CD4-positive, CD25-positive, alpha-beta regulatory T cell (primary cell): ENCODE results near the gene PRR19. TPM values are rescaled to one million over a fixed set of nuclear protein-coding genes. Genes with fewer than 3 reads are reported as not detected.

ENCODE experiments used
- ATAC-seq, 2 donors: fragments of 150-1000 bp; cut with Tn5 transposase; one replicate each; pipeline ENCODE4 v1.10.0; 2021; ENCODE audit warnings: low read depth in 2 of 2, moderate number of reproducible peaks in 2 of 2, moderate library complexity in 1 of 2
- DNase-seq, 3 donors: peaks; one replicate each; pipeline versions ENCODE4 v3.0.0 to v3.0.0-alpha.2; 2012 to 2022; ENCODE audit warnings: mixed read lengths in 1 of 3
- H3K27ac ChIP-seq: one replicate; pipeline ENCODE4 v1.7.0; 2013; ENCODE audit warnings: mild to moderate bottlenecking, low read length; ENCODE audit not compliant: insufficient read depth, poor library complexity, severe bottlenecking
- H3K27me3 ChIP-seq: one replicate; pipeline ENCODE4 v1.7.0; 2013; ENCODE audit warnings: low read length; ENCODE audit not compliant: control insufficient read depth, insufficient read depth
- H3K36me3 ChIP-seq: one replicate; pipeline ENCODE4 v1.7.0; 2013; ENCODE audit warnings: mild to moderate bottlenecking, low read length, moderate library complexity; ENCODE audit not compliant: control insufficient read depth, insufficient read depth
- H3K4me1 ChIP-seq: 2 replicates; pipeline ENCODE4 v1.7.0; 2013; ENCODE audit warnings: mild to moderate bottlenecking, low read length; ENCODE audit not compliant: insufficient read depth, control insufficient read depth, poor library complexity, severe bottlenecking
- H3K4me3 ChIP-seq: one replicate; pipeline ENCODE4 v1.7.0; 2013; ENCODE audit warnings: low read depth, mild to moderate bottlenecking, low read length, moderate library complexity
- H3K9me3 ChIP-seq, 2 experiments: 1 replicate in 1 of 2; 2 replicates in 1 of 2; pipeline ENCODE4 v1.7.0; 2013; ENCODE audit warnings: low read length in 2 of 2, mild to moderate bottlenecking in 1 of 2, moderate library complexity in 1 of 2; ENCODE audit not compliant: control insufficient read depth in 2 of 2
- H3K27ac Mint-ChIP-seq, 3 donors: one replicate each; pipeline ENCODE4 v1.8.0; 2020 to 2022; ENCODE audit warnings: mild to moderate bottlenecking in 3 of 3, mixed read lengths in 3 of 3, moderate library complexity in 2 of 3
- H3K27me3 Mint-ChIP-seq: one replicate; pipeline ENCODE4 v1.8.0; 2022; ENCODE audit warnings: mild to moderate bottlenecking, mixed read lengths
- H3K36me3 Mint-ChIP-seq: one replicate; pipeline ENCODE4 v1.8.0; 2020; ENCODE audit warnings: mixed read lengths
- H3K4me1 Mint-ChIP-seq, 4 donors: one replicate each; pipeline ENCODE4 v1.8.0; 2020 to 2022; ENCODE audit warnings: mixed read lengths in 4 of 4, mild to moderate bottlenecking in 1 of 4
- H3K4me3 Mint-ChIP-seq, 4 donors: one replicate each; pipeline ENCODE4 v1.8.0; 2020 to 2022; ENCODE audit warnings: mild to moderate bottlenecking in 4 of 4, mixed read lengths in 4 of 4, moderate library complexity in 3 of 4
- H3K9me3 Mint-ChIP-seq, 7 donors: one replicate each; pipeline ENCODE4 v1.8.0; 2020 to 2022; ENCODE audit warnings: mixed read lengths in 7 of 7, mild to moderate bottlenecking in 3 of 7, moderate library complexity in 2 of 7
- polyA plus RNA-seq, 4 donors: library from polyadenylated mRNA; unstranded; fragments of 300-500 nt; fragmentation: Illumina TruSeq; gene quantifications; one replicate each; pipeline ENCODE4 v1.2.3, GENCODE V29; 2021
- total RNA-seq: library from RNA; stranded (reverse); gene quantifications from one replicate; pipeline ENCODE4 v1.2.3, GENCODE V29; 2022

PRR19 gene
- total and polyA plus RNA-seq, 5 donors from 2014 or later, result 0.10 to 0.83 (median 0.21) TPM; not detected in 1

- Mint-ChIP-seq H3K36me3 (no peaks in the 10 kb centered on the region), H3K27me3 (no peaks in the 10 kb centered on the region), H3K4me1 (peaks cover 0 to 24% (median 16%) of the 10 kb centered on the region in 4 donors), H3K9me3 (no peaks in the 10 kb centered on the region), H3K4me3 (peak within 1 kb of the TSS; percentile 90 to 98 (median 92)), H3K27ac (peak within 1 kb of the TSS in 2 of 3 donors; percentile 98 to 99)
- ATAC-seq (peak; percentile 83 to 86), DNase-seq (peak; percentile 98 to 100 (median 100))
- Histone ChIP-seq H3K27ac (peak within 1 kb of the TSS; percentile 99), H3K4me1 (peaks cover 30% of the 10 kb centered on the region), H3K27me3 (no peaks in the 10 kb centered on the region), H3K36me3 (peaks cover 4% of the 10 kb centered on the region), H3K9me3 (no peaks in the 10 kb centered on the region), H3K4me3 (peak within 1 kb of the TSS; percentile 88)
These were observed 33.0 kb upstream of the PRR19 start, which contains the start of gene CIC for GRCh38 chr19:42268704-42269477. TSS of gene CIC (plus strand) at chr19:42269252. CDS start at chr19:42271784, 2,532 bp downstream.

GRCh38 chr19:42269478-42270345 lies 32.2 kb upstream of the PRR19 start:
- H3K4me1 ChIP-seq, result peaks cover 30% of the 10 kb centered on the region
- Mint-ChIP-seq H3K4me1 (peaks cover 0 to 26% (median 18%) of the 10 kb centered on the region in 4 donors), H3K4me3 (peak overlapping the region; percentile 90 to 98 (median 92)), H3K9me3 (no peaks in the 10 kb centered on the region), H3K27me3 (no peaks in the 10 kb centered on the region), H3K27ac (peak overlapping the region in 2 of 3 donors; percentile 98 to 99), H3K36me3 (peaks cover 3% of the 10 kb centered on the region)
- H3K27me3 ChIP-seq, result no peaks in the 10 kb centered on the region
- H3K9me3 ChIP-seq, result no peaks in the 10 kb centered on the region
- peak overlapping the region; percentile 99 for H3K27ac ChIP-seq
- H3K36me3 ChIP-seq, result peaks cover 9% of the 10 kb centered on the region
- ATAC-seq (no peak), DNase-seq (no peak)
- peak overlapping the region; percentile 84 for H3K4me3 ChIP-seq

GRCh38 chr19:42270346-42271044 lies 31.4 kb upstream of the PRR19 start:
- Mint-ChIP-seq H3K27ac (peak overlapping the region in 2 of 3 donors; percentile 98 to 99), H3K27me3 (no peaks in the 10 kb centered on the region), H3K4me1 (peaks cover 0 to 32% (median 24%) of the 10 kb centered on the region in 4 donors), H3K9me3 (no peaks in the 10 kb centered on the region), H3K4me3 (peak overlapping the region; percentile 90 to 98 (median 92)), H3K36me3 (peaks cover 9% of the 10 kb centered on the region)
- Histone ChIP-seq H3K27ac (peak overlapping the region; percentile 99), H3K36me3 (peaks cover 11% of the 10 kb centered on the region), H3K4me1 (peaks cover 35% of the 10 kb centered on the region), H3K4me3 (peak overlapping the region; percentile 84), H3K9me3 (no peaks in the 10 kb centered on the region), H3K27me3 (no peaks in the 10 kb centered on the region)
- DNase-seq (peak; percentile 58 to 88 (median 66)), ATAC-seq (no peak)

- H3K27ac ChIP-seq, result peak overlapping the region; percentile 99
- Mint-ChIP-seq H3K27ac (peak overlapping the region in 2 of 3 donors; percentile 25 to 63), H3K27me3 (no peaks in the 10 kb centered on the region), H3K9me3 (no peaks in the 10 kb centered on the region), H3K4me3 (peak overlapping the region; percentile 59 to 93 (median 78)), H3K4me1 (peaks cover 0 to 36% (median 27%) of the 10 kb centered on the region in 4 donors), H3K36me3 (peaks cover 11% of the 10 kb centered on the region)
- peaks cover 38% of the 10 kb centered on the region for H3K4me1 ChIP-seq
- ATAC-seq (no peak), DNase-seq (no peak)
- no peaks in the 10 kb centered on the region for H3K27me3 ChIP-seq
- H3K4me3 ChIP-seq, result peak overlapping the region; percentile 53
- peaks cover 11% of the 10 kb centered on the region for H3K36me3 ChIP-seq
- no peaks in the 10 kb centered on the region for H3K9me3 ChIP-seq
These were observed 30.9 kb upstream of the PRR19 start for GRCh38 chr19:42271045-42271419.

GRCh38 chr19:42271861-42272534 lies 29.9 kb upstream of the PRR19 start:
- H3K4me3 ChIP-seq, result no peak overlapping the region
- H3K9me3 ChIP-seq, result no peaks in the 10 kb centered on the region
- H3K36me3 ChIP-seq, result peaks cover 11% of the 10 kb centered on the region
- no peaks in the 10 kb centered on the region for H3K27me3 ChIP-seq
- ATAC-seq (no peak), DNase-seq (no peak)
- H3K4me1 ChIP-seq, result peaks cover 48% of the 10 kb centered on the region
- H3K4me1 Mint-ChIP-seq, result peaks cover 0 to 46% (median 33%) of the 10 kb centered on the region in 4 donors
- peaks cover 14% of the 10 kb centered on the region for H3K36me3 Mint-ChIP-seq
- no peaks in the 10 kb centered on the region for H3K27me3 Mint-ChIP-seq
- no peak overlapping the region for H3K27ac Mint-ChIP-seq
- peak overlapping the region; percentile 99 for H3K27ac ChIP-seq
- peaks cover 0 to 2% (median 0%) of the 10 kb centered on the region in 7 donors for H3K9me3 Mint-ChIP-seq
- peak overlapping the region in 1 of 4 donors; percentile 83 for H3K4me3 Mint-ChIP-seq

- H3K9me3 Mint-ChIP-seq, result peaks cover 0 to 2% (median 0%) of the 10 kb centered on the region in 7 donors
- H3K27ac Mint-ChIP-seq, result no peak overlapping the region
- Histone ChIP-seq H3K4me1 (peaks cover 48% of the 10 kb centered on the region), H3K4me3 (no peak overlapping the region), H3K27ac (no peak overlapping the region), H3K9me3 (no peaks in the 10 kb centered on the region), H3K27me3 (no peaks in the 10 kb centered on the region), H3K36me3 (peaks cover 11% of the 10 kb centered on the region)
- DNase-seq (no peak), ATAC-seq (no peak)
- H3K27me3 Mint-ChIP-seq, result no peaks in the 10 kb centered on the region
- no peak overlapping the region for H3K4me3 Mint-ChIP-seq
- H3K36me3 Mint-ChIP-seq, result peaks cover 14% of the 10 kb centered on the region
- peaks cover 0 to 50% (median 35%) of the 10 kb centered on the region in 4 donors for H3K4me1 Mint-ChIP-seq
These were observed 29.4 kb upstream of the PRR19 start for GRCh38 chr19:42272535-42272897.

GRCh38 chr19:42272989-42273406 lies 28.9 kb upstream of the PRR19 start:
- Histone ChIP-seq H3K9me3 (no peaks in the 10 kb centered on the region), H3K27me3 (no peaks in the 10 kb centered on the region), H3K4me3 (no peak overlapping the region), H3K27ac (no peak overlapping the region), H3K4me1 (peaks cover 44% of the 10 kb centered on the region), H3K36me3 (peaks cover 11% of the 10 kb centered on the region)
- H3K27ac Mint-ChIP-seq, result no peak overlapping the region
- ATAC-seq (no peak), DNase-seq (no peak)
- no peaks in the 10 kb centered on the region for H3K27me3 Mint-ChIP-seq
- H3K36me3 Mint-ChIP-seq, result peaks cover 14% of the 10 kb centered on the region
- peaks cover 0 to 50% (median 33%) of the 10 kb centered on the region in 4 donors for H3K4me1 Mint-ChIP-seq
- peaks cover 0 to 2% (median 0%) of the 10 kb centered on the region in 7 donors for H3K9me3 Mint-ChIP-seq
- no peak overlapping the region for H3K4me3 Mint-ChIP-seq
